Stimulated activated CD4-positive, alpha-beta T cell treated with anti-CD3 and anti-CD28 coated beads, TNF-alpha, amount 100 ng/mL, for 1 hour (primary cell): ENCODE results near the gene ELL.
A peak's percentile ranks its signal among the peaks of the same experiment; 100 is the strongest.

ENCODE experiments used
- DNase-seq, 3 donors: peaks; one replicate each; pipeline ENCODE4 v3.0.0-alpha.2; 2020; ENCODE audit warnings: low read depth in 3 of 3, low spot score in 1 of 3

ELL gene

GRCh38 chr19:18506101-18506930 lies 15.6 kb downstream of the ELL start:
- DNase-seq: no peak

- DNase-seq: no peak
These were observed 16.8 kb downstream of the ELL start for GRCh38 chr19:18504886-18505610.

- DNase-seq: no peak
These were observed 17.6 kb downstream of the ELL start for GRCh38 chr19:18503971-18504885.

GRCh38 chr19:18503337-18503970 lies 18.4 kb downstream of the ELL start:
- DNase-seq: no peak

GRCh38 chr19:18502638-18503294 lies 19.1 kb downstream of the ELL start:
- DNase-seq: no peak

GRCh38 chr19:18502246-18502637 lies 19.6 kb downstream of the ELL start:
- DNase-seq: no peak

- DNase-seq: no peak
These were observed 20.0 kb downstream of the ELL start for GRCh38 chr19:18501832-18502231.

- DNase-seq: no peak
These were observed 20.5 kb downstream of the ELL start for GRCh38 chr19:18501351-18501750.

- no peak for DNase-seq
These were observed 21.1 kb downstream of the ELL start for GRCh38 chr19:18500799-18501198.

- no peak for DNase-seq
These were observed 21.5 kb downstream of the ELL start for GRCh38 chr19:18500376-18500775.

- no peak for DNase-seq
These were observed 22.7 kb downstream of the ELL start for GRCh38 chr19:18499055-18499775.

- DNase-seq: no peak
These were observed 25.0 kb downstream of the ELL start for GRCh38 chr19:18496980-18497256.

- DNase-seq: peak in 2 of 3 donors; percentile 16 to 58
These were observed 25.5 kb downstream of the ELL start for GRCh38 chr19:18496167-18496979.

- DNase-seq: no peak
These were observed 26.5 kb downstream of the ELL start for GRCh38 chr19:18495204-18495911.

GRCh38 chr19:18494267-18494607 lies 27.6 kb downstream of the ELL start:
- DNase-seq: no peak

GRCh38 chr19:18493440-18494266 lies 28.2 kb downstream of the ELL start:
- no peak for DNase-seq

GRCh38 chr19:18491995-18492953 lies 29.6 kb downstream of the ELL start:
- no peak for DNase-seq
